Kidney (tissue), 22 donors: ENCODE measurements around the gene DDIT3. TPM values are rescaled to one million over a fixed set of nuclear protein-coding genes. Genes with fewer than 3 reads are reported as not detected.

Experiments
- DNase-seq, 5 donors: peaks; one replicate each; pipeline ENCODE4 v3.0.0-alpha.2; 2013 to 2020
- FAIRE-seq: peaks from 2 replicates; lab custom pipeline; 2012; peaks lifted over from hg19 to GRCh38; lab: Jason Lieb, UNC
- H3K27ac ChIP-seq, 2 donors: one replicate each; pipeline ENCODE4 v1.7.0; 2013; ENCODE audit warnings: low read depth in 2 of 2, low read length in 2 of 2, inconsistent platforms in 1 of 2
- H3K27me3 ChIP-seq: one replicate; pipeline ENCODE4 v1.7.1; 2013; ENCODE audit warnings: low read length, inconsistent platforms; ENCODE audit not compliant: control insufficient read depth, insufficient read depth
- H3K36me3 ChIP-seq, 3 donors: one replicate each; pipeline versions ENCODE4 v1.7.0 to v1.7.1; 2013; ENCODE audit warnings: low read length in 3 of 3, control low read depth in 1 of 3, inconsistent platforms in 1 of 3; ENCODE audit not compliant: insufficient read depth in 3 of 3, control insufficient read depth in 2 of 3
- H3K4me1 ChIP-seq, 3 donors: one replicate each; pipeline versions ENCODE4 v1.7.0 to v1.7.1; 2013; ENCODE audit warnings: low read length in 3 of 3, inconsistent platforms in 1 of 3, low read depth in 1 of 3; ENCODE audit not compliant: control insufficient read depth in 2 of 3, insufficient read depth in 2 of 3
- H3K4me3 ChIP-seq, 3 donors: one replicate each; pipeline versions ENCODE4 v1.7.0 to v1.8.1; 2013; ENCODE audit warnings: low read length in 3 of 3, control low read depth in 1 of 3, inconsistent platforms in 1 of 3
- H3K9ac ChIP-seq, 3 donors: one replicate each; pipeline versions ENCODE4 v1.7.0 to v1.7.1; 2013; ENCODE audit warnings: low read length in 3 of 3, control low read depth in 1 of 3, inconsistent platforms in 1 of 3
- H3K9me3 ChIP-seq, 3 donors: one replicate each; pipeline versions ENCODE4 v1.7.0 to v1.7.1; 2013; ENCODE audit warnings: low read length in 3 of 3, control low read depth in 1 of 3, inconsistent platforms in 1 of 3; ENCODE audit not compliant: control insufficient read depth in 2 of 3, insufficient read depth in 1 of 3
- intact Hi-C: fragments of 100-400 bp; cut with DNase I; formaldehyde crosslinking; loops from one replicate; pipeline ENCODE4 v1.11.1; 2022
- long read RNA-seq, 10 donors: library from polyadenylated mRNA in 1 of 10; unstranded in 1 of 10; transcript quantifications; one replicate each; pipeline ENCODE4 v2.0.0 and lab custom pipeline, GENCODE V29; 2021 to 2026
- polyA plus RNA-seq: library from polyadenylated mRNA; stranded (reverse); fragments of 350-450 nt; fragmentation: Illumina TruSeq; extraction: RNeasy Lipid Tissue Mini Kit (QIAGEN cat#74804); gene quantifications from one replicate; pipeline ENCODE4 v1.2.3, GENCODE V29; 2014; ENCODE audit warnings: low read depth, low replicate concordance; ENCODE audit not compliant: insufficient read depth
- total RNA-seq: library from RNA; stranded (reverse); fragmentation: NEBNext Ultra II Directional; extraction: Animal tissue kit (Norgen Biotek cat#: 25700); gene quantifications from one replicate; pipeline ENCODE4 v1.2.1, GENCODE V29; 2021
- TF ChIP-seq, protein P1 (sequence below): IDR thresholded peaks from 3 replicates; pipeline ENCODE4 v1.5.1; 2012; ENCODE audit warnings: mild to moderate bottlenecking, moderate library complexity, borderline replicate concordance; ENCODE audit not compliant: insufficient read depth; ENCODE audit errors: extremely low read depth
- donor health status: control.
- donor health status: control.
- donor health status: control.
- donor health status: control.
- donor health status: control.
- donor health status: DM: yes; HTN: yes; CAD: no.
- donor health status: Normal renal cell carcinoma (clear cell type).

DDIT3 gene
- total RNA-seq (34.1 TPM), polyA plus RNA-seq (83.1 TPM)
- long read RNA-seq, donor 1, transcript DDIT3-202 (4 exons, 872 nt): minor isoform, 6 of 15 reads
- long read RNA-seq, donor 1, transcript DDIT3-201 (4 exons, 906 nt): major isoform, 8 of 15 reads
- long read RNA-seq, donor 1, partial matches to known transcripts: 0 of 15 reads
- long read RNA-seq, donor 1, other reads (novel, unspliced or antisense): 0 of 15 reads
- long read RNA-seq, donor 2, transcript DDIT3-201 (4 exons, 906 nt): major isoform, 10 of 58 reads
- long read RNA-seq, donor 2, partial matches to known transcripts: 37 of 58 reads
- long read RNA-seq, donor 2, other reads (novel, unspliced or antisense): 10 of 58 reads
- long read RNA-seq, donor 3, transcript DDIT3-201 (4 exons, 906 nt): major isoform, 17 of 61 reads
- long read RNA-seq, donor 3, partial matches to known transcripts: 40 of 61 reads
- long read RNA-seq, donor 3, other reads (novel, unspliced or antisense): 0 of 61 reads
- long read RNA-seq, donor 4, transcript DDIT3-201 (4 exons, 906 nt): major isoform, 5 of 122 reads
- long read RNA-seq, donor 4, partial matches to known transcripts: 94 of 122 reads
- long read RNA-seq, donor 4, other reads (novel, unspliced or antisense): 19 of 122 reads
- long read RNA-seq, donor 5, partial matches to known transcripts: 0 of 2 reads
- long read RNA-seq, donor 5, other reads (novel, unspliced or antisense): 0 of 2 reads
- long read RNA-seq, donor 6, transcript DDIT3-202 (4 exons, 872 nt): minor isoform, 5 of 19 reads
- long read RNA-seq, donor 6, transcript DDIT3-201 (4 exons, 906 nt): major isoform, 11 of 19 reads
- long read RNA-seq, donor 6, partial matches to known transcripts: 0 of 19 reads
- long read RNA-seq, donor 6, other reads (novel, unspliced or antisense): 0 of 19 reads
- long read RNA-seq, donor 7, transcript DDIT3-202 (4 exons, 872 nt): minor isoform, 6 of 27 reads
- long read RNA-seq, donor 7, transcript DDIT3-201 (4 exons, 906 nt): major isoform, 13 of 27 reads
- long read RNA-seq, donor 7, partial matches to known transcripts: 1 of 27 reads
- long read RNA-seq, donor 7, other reads (novel, unspliced or antisense): 5 of 27 reads
- long read RNA-seq, donor 8, transcript DDIT3-201 (4 exons, 906 nt): major isoform, 8 of 10 reads
- long read RNA-seq, donor 8, partial matches to known transcripts: 0 of 10 reads
- long read RNA-seq, donor 8, other reads (novel, unspliced or antisense): 0 of 10 reads
- long read RNA-seq, donor 9, partial matches to known transcripts: 0 of 6 reads
- long read RNA-seq, donor 9, other reads (novel, unspliced or antisense): 0 of 6 reads
- long read RNA-seq, donor 10, transcript DDIT3-201 (4 exons, 906 nt): major isoform, 14 of 22 reads
- long read RNA-seq, donor 10, partial matches to known transcripts: 0 of 22 reads
- long read RNA-seq, donor 10, other reads (novel, unspliced or antisense): 0 of 22 reads

GRCh38 chr12:57520053-57520818 lies at the start of gene DDIT3:
TSS of gene DDIT3 (minus strand) at chr12:57520514. CDS start at chr12:57517406, 3,108 bp downstream.
- intact Hi-C loops: no loop called here
- TF ChIP-seq, protein P1, sequence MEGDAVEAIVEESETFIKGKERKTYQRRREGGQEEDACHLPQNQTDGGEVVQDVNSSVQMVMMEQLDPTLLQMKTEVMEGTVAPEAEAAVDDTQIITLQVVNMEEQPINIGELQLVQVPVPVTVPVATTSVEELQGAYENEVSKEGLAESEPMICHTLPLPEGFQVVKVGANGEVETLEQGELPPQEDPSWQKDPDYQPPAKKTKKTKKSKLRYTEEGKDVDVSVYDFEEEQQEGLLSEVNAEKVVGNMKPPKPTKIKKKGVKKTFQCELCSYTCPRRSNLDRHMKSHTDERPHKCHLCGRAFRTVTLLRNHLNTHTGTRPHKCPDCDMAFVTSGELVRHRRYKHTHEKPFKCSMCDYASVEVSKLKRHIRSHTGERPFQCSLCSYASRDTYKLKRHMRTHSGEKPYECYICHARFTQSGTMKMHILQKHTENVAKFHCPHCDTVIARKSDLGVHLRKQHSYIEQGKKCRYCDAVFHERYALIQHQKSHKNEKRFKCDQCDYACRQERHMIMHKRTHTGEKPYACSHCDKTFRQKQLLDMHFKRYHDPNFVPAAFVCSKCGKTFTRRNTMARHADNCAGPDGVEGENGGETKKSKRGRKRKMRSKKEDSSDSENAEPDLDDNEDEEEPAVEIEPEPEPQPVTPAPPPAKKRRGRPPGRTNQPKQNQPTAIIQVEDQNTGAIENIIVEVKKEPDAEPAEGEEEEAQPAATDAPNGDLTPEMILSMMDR: no peak
- Histone ChIP-seq H3K9ac (peak within 1 kb of the TSS; percentile 95 to 100 (median 99)), H3K27me3 (no peaks in the 10 kb centered on the region), H3K4me3 (peak within 1 kb of the TSS; percentile 91 to 99 (median 99)), H3K36me3 (peaks cover 8 to 34% (median 23%) of the 10 kb centered on the region in 3 donors), H3K27ac (peak within 1 kb of the TSS; percentile 100), H3K9me3 (no peaks in the 10 kb centered on the region), H3K4me1 (peaks cover 7 to 39% (median 32%) of the 10 kb centered on the region in 3 donors)
- peak; percentile 99 to 100 (median 100) for DNase-seq
- no peak for FAIRE-seq

DNA sequence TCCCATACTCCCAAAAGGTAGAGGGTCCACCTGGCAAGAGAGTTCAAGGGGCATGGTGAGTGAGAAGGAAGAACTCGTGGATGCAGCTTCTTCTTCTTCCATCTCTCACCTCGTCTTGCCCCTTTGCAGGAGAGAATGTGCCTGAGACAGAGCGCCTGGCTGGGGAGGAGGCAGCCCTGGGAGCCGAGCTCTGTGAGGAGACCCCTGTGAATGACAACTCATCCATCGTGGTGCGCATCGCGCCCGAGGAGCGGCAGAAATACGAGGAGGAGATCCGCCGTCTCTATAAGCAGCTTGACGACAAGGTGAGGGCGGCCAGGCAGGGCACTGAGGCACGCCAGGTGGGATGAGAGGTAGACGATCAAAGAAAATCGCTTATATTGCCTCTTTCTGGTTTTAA lies 49.5 kb upstream of the DDIT3 start:
- no peaks in the 10 kb centered on the region for H3K36me3 ChIP-seq
- H3K27ac ChIP-seq: no peak overlapping the region
- TF ChIP-seq, protein P1: no peak
- H3K4me3 ChIP-seq: no peak overlapping the region
- no peaks in the 10 kb centered on the region for H3K27me3 ChIP-seq
- DNase-seq (no peak), FAIRE-seq (no peak)
- intact Hi-C loops: no loop called here
- H3K9me3 ChIP-seq: no peaks in the 10 kb centered on the region
- no peaks in the 10 kb centered on the region for H3K4me1 ChIP-seq
- no peak overlapping the region for H3K9ac ChIP-seq

GRCh38 chr12:57568838-57569237 lies 48.5 kb upstream of the DDIT3 start:
- no peak for FAIRE-seq
- Histone ChIP-seq H3K27me3 (no peaks in the 10 kb centered on the region), H3K4me1 (no peaks in the 10 kb centered on the region), H3K9me3 (no peaks in the 10 kb centered on the region), H3K9ac (no peak overlapping the region), H3K36me3 (no peaks in the 10 kb centered on the region), H3K4me3 (no peak overlapping the region), H3K27ac (no peak overlapping the region)
- intact Hi-C loops: no loop called here
- TF ChIP-seq, protein P1: no peak
- no peak for DNase-seq
